ENCODE results near the gene FHIP1B.

FHIP1B gene

GRCh38 chr11:6217722-6218121, 16.7 kb downstream of the FHIP1B start:
- Histone ChIP-seq H3K4me1 (ENCODE audit: control insufficient read depth in 1 of 2, insufficient read depth in 1 of 2, low read depth in 1 of 2, low read length in 1 of 2) (peaks cover 8 to 10% of the 10 kb centered on the region in 2 experiments), H3K27me3 (no peaks in the 10 kb centered on the region), H3K36me3 (peaks cover 87% of the 10 kb centered on the region), H3K4me3 (ENCODE audit: low read depth in 1 of 2, low read length in 1 of 2) (no peak overlapping the region), H3K27ac (peak overlapping the region; percentile 47), H3K9me3 (no peaks in the 10 kb centered on the region)
- TF ChIP-seq CTCF (IDR thresholded peaks at IDR 0.05) = no peak

- Histone ChIP-seq H3K9me3 (no peaks in the 10 kb centered on the region), H3K36me3 (peaks cover 87% of the 10 kb centered on the region), H3K4me1 (ENCODE audit: control insufficient read depth in 1 of 2, insufficient read depth in 1 of 2, low read depth in 1 of 2, low read length in 1 of 2) (peaks cover 16 to 19% of the 10 kb centered on the region in 2 experiments), H3K27me3 (no peaks in the 10 kb centered on the region), H3K4me3 (ENCODE audit: low read depth in 1 of 2, low read length in 1 of 2) (no peak overlapping the region), H3K27ac (peak overlapping the region; percentile 47)
- TF ChIP-seq CTCF (IDR thresholded peaks at IDR 0.05) = no peak
These were observed 17.9 kb downstream of the FHIP1B start for GRCh38 chr11:6216501-6216900.

- H3K36me3 ChIP-seq = peaks cover 96% of the 10 kb centered on the region
- no peak overlapping the region for H3K27ac ChIP-seq
- TF ChIP-seq CTCF (IDR thresholded peaks at IDR 0.05) = no peak
- no peak overlapping the region for H3K4me3 ChIP-seq (ENCODE audit: low read depth in 1 of 2, low read length in 1 of 2)
- H3K9me3 ChIP-seq = no peaks in the 10 kb centered on the region
- peaks cover 15 to 20% of the 10 kb centered on the region in 2 experiments for H3K4me1 ChIP-seq (ENCODE audit: control insufficient read depth in 1 of 2, insufficient read depth in 1 of 2, low read depth in 1 of 2, low read length in 1 of 2)
- no peaks in the 10 kb centered on the region for H3K27me3 ChIP-seq
These were observed 19.9 kb downstream of the FHIP1B start for GRCh38 chr11:6214530-6214929.

- no peak for TF ChIP-seq CTCF (IDR thresholded peaks at IDR 0.05)
- H3K4me3 ChIP-seq (ENCODE audit: low read depth in 1 of 2, low read length in 1 of 2) = no peak overlapping the region
- H3K27ac ChIP-seq = peak overlapping the region; percentile 49
- H3K27me3 ChIP-seq = no peaks in the 10 kb centered on the region
- no peaks in the 10 kb centered on the region for H3K9me3 ChIP-seq
- peaks cover 37 to 44% of the 10 kb centered on the region in 2 experiments for H3K4me1 ChIP-seq (ENCODE audit: control insufficient read depth in 1 of 2, insufficient read depth in 1 of 2, low read depth in 1 of 2, low read length in 1 of 2)
- H3K36me3 ChIP-seq = peaks cover 76% of the 10 kb centered on the region
These were observed 24.0 kb downstream of the FHIP1B start for GRCh38 chr11:6210274-6210955.

- peak overlapping the region; percentile 49 for H3K27ac ChIP-seq
- TF ChIP-seq CTCF (IDR thresholded peaks at IDR 0.05) = no peak
- peaks cover 70% of the 10 kb centered on the region for H3K36me3 ChIP-seq
- H3K9me3 ChIP-seq = no peaks in the 10 kb centered on the region
- H3K27me3 ChIP-seq = no peaks in the 10 kb centered on the region
- H3K4me3 ChIP-seq (ENCODE audit: low read depth in 1 of 2, low read length in 1 of 2) = no peak overlapping the region
- H3K4me1 ChIP-seq (ENCODE audit: control insufficient read depth in 1 of 2, insufficient read depth in 1 of 2, low read depth in 1 of 2, low read length in 1 of 2) = peaks cover 43 to 50% of the 10 kb centered on the region in 2 experiments
These were observed 24.6 kb downstream of the FHIP1B start for GRCh38 chr11:6209801-6210200.
